NCI-H1105 treated with DMSO at 0.1 percent for 48 hours (cell line): Measurements from ENCODE around the gene HDAC9.
"Not testable (repeated sequence)": the region's sequence is repeated elsewhere in the genome, so short reads cannot be mapped to it uniquely, and the experiment has no call there.

ENCODE experiments used
- DNase-seq: peaks from one replicate; lab custom pipeline; 2025; lab: John Stamatoyannopoulos, UW

Gene HDAC9

DNA sequence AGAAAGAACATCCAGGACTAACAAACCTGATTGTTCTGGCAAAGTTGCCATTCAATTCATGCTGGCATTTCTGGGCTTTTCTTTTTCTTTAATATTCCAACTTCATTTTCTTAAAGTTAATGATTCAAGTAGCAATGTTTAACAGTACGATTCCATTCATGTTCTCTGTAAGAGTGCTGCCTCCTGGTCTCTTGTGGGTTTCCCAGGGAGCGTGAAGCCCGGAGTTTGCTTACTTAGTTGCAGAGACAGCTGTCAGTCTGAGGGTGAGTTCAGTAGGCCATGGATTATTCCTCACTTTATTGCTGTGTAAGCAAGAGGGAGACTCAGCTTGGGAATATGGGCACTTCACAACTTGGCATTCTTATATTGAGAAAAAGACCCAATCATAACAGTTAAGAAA lies 479.7 kb downstream of the HDAC9 start:
- no peak for DNase-seq

- DNase-seq: no peak
These were observed 480.2 kb downstream of the HDAC9 start for GRCh38 chr7:18975689-18976280.

- DNase-seq: peak; percentile 35
These were observed 481.3 kb downstream of the HDAC9 start for GRCh38 chr7:18976715-18977471.

GRCh38 chr7:18978108-18978495 lies 482.6 kb downstream of the HDAC9 start:
- no peak for DNase-seq

- not testable (repeated sequence) for DNase-seq
These were observed 495.2 kb downstream of the HDAC9 start for GRCh38 chr7:18990700-18991099.

GRCh38 chr7:18993933-18994668 lies 498.6 kb downstream of the HDAC9 start:
- DNase-seq: no peak

DNA sequence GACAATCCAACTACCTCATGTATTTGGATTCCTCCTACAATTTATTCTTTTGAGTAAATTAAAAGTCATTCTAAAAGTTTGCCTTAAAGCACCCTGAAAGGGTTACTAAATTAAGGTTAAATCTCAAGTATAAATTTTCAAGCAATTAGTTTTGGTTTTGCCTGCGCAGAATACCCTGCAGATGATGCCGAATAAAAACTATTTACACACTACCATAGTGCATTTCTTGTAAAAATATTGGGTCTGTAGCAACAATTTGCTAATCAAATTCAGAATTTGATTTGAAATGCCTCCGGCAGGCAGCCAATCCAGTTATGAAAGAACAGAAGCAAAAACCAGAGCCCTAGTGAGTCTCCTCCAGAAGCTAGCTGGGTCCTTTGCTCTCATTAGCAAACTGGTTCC lies 499.7 kb downstream of the HDAC9 start:
- DNase-seq: no peak

GRCh38 chr7:18995811-18996426 lies 500.4 kb downstream of the HDAC9 start:
- no peak for DNase-seq

DNA sequence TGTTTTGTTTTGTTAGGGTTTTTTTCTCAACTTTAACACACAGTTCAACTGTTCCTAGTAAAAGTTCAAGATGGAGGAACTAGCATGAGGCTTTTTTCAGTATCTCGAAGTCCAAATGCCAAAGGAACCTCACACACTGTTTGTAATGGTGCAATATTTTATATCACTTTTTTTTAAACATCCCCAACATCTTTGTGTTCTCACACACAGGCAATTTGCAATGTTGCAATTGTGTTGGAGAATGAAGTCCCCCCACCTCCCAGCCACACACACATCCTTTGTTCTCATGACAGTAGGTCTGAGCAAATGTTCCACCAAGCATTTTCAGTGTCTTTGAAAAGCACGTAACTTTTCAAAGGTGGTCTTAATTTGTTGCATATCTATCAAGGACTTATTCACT lies 501.0 kb downstream of the HDAC9 start:
- DNase-seq: no peak

DNA sequence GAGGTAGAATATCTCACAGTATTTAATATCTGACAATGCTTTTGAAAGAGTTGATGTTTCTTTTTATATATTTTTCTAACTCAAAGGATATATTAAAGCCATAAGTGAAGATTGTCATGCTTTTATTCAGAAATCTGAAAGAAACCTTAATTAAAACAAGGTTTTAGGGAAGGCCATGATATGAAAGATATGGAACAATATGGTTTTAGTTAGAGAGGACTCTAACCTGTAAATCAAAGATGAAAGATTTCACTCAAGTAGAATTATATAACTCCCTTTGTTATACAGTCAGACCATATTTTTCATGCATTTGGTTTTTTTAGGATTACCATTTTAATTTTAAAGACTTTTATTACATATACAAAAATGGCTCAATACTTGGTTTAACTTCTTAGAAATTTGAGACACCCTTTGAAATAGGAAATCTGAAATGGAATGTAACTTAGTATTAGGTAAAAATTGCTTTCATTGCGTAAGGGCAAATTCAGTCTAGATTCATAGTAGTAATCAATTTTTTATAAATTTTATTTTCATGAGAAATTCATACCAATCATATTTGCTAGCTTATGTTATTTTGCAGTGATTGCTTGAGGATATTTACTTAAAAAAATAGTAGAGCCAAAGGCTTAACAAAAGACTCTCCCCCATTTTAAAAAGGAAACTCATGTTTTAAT lies 502.1 kb downstream of the HDAC9 start:
- DNase-seq: no peak

- no peak for DNase-seq
These were observed 504.9 kb downstream of the HDAC9 start for GRCh38 chr7:19000410-19000809.

GRCh38 chr7:19001854-19002253 lies 506.3 kb downstream of the HDAC9 start:
- no peak for DNase-seq

DNA sequence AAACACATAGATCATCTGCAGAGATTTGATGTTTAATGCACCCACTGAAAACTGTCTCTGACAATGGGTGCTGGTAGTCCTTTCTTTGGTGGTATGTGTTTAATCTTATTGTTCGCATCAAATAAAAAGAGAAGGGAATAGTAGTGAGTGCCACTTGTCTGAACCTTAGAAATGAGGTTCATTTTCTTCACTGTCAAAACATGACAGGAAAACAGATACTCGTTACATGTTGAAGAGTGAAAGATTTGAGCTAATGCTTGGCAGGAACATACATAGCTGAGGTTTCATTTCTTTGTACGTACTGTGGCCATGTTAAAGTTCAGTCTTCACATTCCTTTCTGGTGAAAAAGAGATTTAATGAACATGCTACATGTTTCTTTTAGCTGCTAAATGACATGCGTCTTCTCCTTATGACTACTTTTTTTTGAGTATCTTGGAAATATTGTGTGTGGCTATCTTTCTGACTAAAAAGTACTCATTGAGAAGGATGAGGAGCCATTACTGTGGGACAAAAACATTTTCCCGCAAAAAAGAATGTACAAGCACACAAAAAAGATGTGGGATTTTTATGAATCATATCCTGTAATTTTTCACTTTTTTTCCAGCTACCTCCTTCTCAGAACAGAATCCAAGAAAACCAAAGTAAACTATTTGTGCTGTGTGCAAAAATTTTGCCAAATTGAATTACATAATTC lies 513.8 kb downstream of the HDAC9 start:
- DNase-seq: no peak

GRCh38 chr7:19009936-19010280 lies 514.4 kb downstream of the HDAC9 start:
- DNase-seq: no peak

DNA sequence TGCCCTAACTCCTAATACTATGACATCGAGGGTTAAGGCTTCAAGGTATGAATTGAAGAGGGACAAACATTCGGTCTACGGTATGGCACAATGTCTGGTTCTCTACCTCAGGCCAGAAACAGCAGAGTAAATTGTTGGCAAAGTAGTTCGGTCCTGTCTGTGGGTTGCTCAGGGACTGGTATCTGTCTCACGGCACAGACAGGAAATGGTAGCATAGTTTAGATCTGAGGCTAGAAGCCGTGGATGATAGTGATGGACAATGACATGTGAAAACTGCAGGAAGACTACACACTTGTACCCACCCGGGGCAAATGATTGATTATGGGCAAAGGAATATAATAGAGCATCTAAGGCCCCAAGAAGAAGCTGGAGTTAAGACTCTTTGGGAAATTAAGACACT lies 515.7 kb downstream of the HDAC9 start:
- no peak for DNase-seq

DNA sequence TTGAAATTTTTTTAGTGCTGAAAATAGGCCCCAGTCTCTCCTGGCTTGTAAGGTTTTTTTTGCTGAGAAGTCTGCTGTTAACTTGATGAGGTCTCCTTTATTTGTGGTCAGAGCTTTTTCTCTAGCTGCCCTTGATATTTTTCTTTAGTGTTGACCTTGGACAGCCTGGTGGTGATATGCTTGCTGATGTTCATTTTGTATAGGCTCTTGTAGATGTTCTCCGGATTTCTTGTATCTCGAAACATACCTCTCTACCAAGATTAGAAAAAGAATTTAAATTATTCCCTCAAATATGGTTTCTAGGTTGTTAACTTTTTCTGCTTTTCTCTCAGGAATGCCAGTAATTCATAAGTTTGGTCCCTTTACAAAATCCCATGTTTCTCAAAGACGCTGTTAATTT lies 519.5 kb downstream of the HDAC9 start:
- DNase-seq: no peak

- DNase-seq: no peak
These were observed 520.6 kb downstream of the HDAC9 start for GRCh38 chr7:19016140-19016539.

GRCh38 chr7:19017374-19017773 lies 521.8 kb downstream of the HDAC9 start:
- no peak for DNase-seq

- no peak for DNase-seq
These were observed 524.5 kb downstream of the HDAC9 start for GRCh38 chr7:19020062-19020461.

DNA sequence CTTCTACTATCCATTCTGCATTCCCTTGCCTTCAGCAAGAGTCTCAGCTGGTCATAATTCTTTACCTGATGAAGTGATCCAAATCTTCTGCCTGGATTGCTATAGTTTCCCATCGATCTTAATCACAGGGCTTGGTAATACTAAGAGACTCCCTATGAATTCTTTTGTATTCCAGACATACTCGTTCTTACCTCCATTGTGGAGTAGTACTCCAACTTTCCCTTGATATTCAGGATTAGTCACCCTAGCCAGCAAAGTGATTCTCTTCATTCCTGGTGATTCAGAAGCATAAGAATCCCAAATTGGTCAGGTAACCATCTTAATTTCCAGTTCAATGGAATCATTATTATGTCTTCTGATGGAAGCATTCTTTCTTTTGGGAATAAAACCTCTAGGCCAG lies 525.2 kb downstream of the HDAC9 start:
- no peak for DNase-seq

- no peak for DNase-seq
These were observed 527.9 kb downstream of the HDAC9 start for GRCh38 chr7:19023477-19023876.

DNA sequence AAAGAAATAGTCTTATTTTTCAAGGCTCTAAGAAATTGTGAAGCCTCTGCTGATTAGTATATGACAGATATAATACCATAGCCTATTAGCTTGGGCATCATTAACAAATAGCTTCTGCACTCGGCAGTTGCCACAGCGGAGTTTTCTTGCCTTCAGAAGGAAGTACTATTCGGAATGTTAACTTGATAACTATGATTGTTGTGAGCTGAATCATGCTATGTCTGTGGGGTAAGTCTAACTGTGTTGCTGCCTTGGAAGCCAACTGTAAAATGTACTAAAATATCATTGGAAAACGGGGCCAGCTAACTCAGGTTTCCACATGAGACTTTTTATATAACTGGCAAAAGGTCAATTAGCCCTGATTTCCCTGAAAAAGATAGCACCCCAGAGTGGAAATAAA lies 528.7 kb downstream of the HDAC9 start:
- DNase-seq: no peak
